HCT116 (cell line): ENCODE results near the gene ARF1.

Experiments
- CBX3 ChIP-seq: IDR thresholded peaks from 2 replicates; pipeline ENCODE4 v1.6.1; 2012; ENCODE audit warnings: low read depth
- CEBPB ChIP-seq: IDR thresholded peaks from 2 replicates; pipeline ENCODE4 v1.6.1; 2012; ENCODE audit warnings: low read depth
- FOSL1 ChIP-seq: IDR thresholded peaks from 2 replicates; pipeline ENCODE4 v1.6.1; 2012; ENCODE audit warnings: low read depth
- JUND ChIP-seq: IDR thresholded peaks from 2 replicates; pipeline ENCODE4 v1.6.1; 2012
- POLR2A ChIP-seq: IDR thresholded peaks from 2 replicates; pipeline ENCODE4 v1.7.0; 2011; ENCODE audit warnings: borderline replicate concordance; ENCODE audit not compliant: insufficient read depth, insufficient read length; ENCODE audit errors: extremely low read depth
- POLR2AphosphoS5 ChIP-seq: IDR thresholded peaks from 2 replicates; pipeline ENCODE4 v1.6.1; 2011; ENCODE audit warnings: mild to moderate bottlenecking, low read depth, low read length, moderate library complexity
- SP1 ChIP-seq: IDR thresholded peaks from 2 replicates; pipeline ENCODE4 v1.6.1; 2012; ENCODE audit warnings: low read depth
- YY1 ChIP-seq: IDR thresholded peaks from 2 replicates; pipeline ENCODE4 v1.6.1; 2011; ENCODE audit warnings: low read length, low read depth, moderate library complexity, mild to moderate bottlenecking; ENCODE audit not compliant: insufficient replicate concordance; ENCODE audit errors: extremely low read depth
- ZNF274 ChIP-seq: fragments of 200-500 bp; sonication (Bioruptor generic); IDR thresholded peaks from 2 replicates; pipeline ENCODE4 v1.6.1; 2014; ENCODE audit warnings: mild to moderate bottlenecking, low read depth, low read length, inconsistent platforms
- TF ChIP-seq, protein P1 (sequence below), 3 experiments: fragments of 200-600 bp in 1 of 3; sonication (generic) in 1 of 3; IDR thresholded peaks in 2 of 3; conservative IDR thresholded peaks in 1 of 3; 2 replicates each; pipeline ENCODE4 v1.5.1; 2012 to 2017; ENCODE audit warnings: low read depth in 2 of 3, low read length in 2 of 3, antibody characterized with exemption in 1 of 3, borderline replicate concordance in 1 of 3, control low read depth in 1 of 3, mild to moderate bottlenecking in 1 of 3, mixed read lengths in 1 of 3, mixed run types in 1 of 3, moderate library complexity in 1 of 3; ENCODE audit not compliant: insufficient read depth in 1 of 3
- TF ChIP-seq, protein P2 (sequence below): IDR thresholded peaks from 2 replicates; pipeline ENCODE4 v1.6.1; 2012
- TF ChIP-seq, protein P3 (sequence below): IDR thresholded peaks from 2 replicates; pipeline ENCODE4 v1.6.1; 2012; ENCODE audit warnings: low read depth

DNA sequence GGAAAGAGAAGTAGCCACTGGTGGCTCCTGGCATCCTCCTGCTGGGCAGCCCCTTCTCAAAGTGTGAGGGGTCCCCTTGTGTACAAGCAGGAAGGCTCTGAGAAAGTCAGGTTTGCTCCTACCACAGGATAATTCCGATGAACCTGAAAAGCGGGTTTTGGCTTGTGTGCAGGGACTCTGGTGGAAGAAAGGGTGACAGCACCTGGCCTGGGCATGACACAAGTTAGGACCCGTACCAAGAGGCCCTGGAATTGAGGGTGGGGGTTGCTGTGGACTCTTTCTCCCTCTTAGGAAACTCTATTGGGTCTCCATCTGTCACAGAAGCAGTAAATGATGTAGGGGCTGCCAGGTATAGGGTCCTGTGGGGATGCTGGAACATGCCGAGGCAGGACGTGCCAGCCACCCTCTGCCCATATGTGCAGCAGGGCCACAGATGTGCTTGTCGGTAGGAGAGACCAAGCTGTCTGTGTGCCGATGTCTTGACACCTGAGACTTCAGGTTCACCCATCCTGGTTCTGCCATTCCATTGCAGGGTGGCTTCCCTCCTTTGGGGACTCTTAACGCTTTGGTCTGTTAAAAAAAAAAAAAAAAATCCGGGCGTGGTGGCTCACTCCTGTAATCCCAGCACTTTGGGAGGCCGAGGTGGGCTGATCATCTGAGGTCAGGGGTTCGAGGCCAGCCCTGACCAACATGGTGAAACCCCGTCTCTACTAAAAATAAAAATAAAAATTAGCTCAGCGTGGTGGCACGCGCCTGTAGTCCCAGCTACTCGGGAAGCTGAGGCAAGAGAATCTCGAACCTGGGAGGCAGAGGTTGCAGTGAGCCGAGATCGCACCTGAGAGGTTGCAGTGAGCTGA, 10.8 kb downstream of the ARF1 start:
- TF ChIP-seq, protein P1, sequence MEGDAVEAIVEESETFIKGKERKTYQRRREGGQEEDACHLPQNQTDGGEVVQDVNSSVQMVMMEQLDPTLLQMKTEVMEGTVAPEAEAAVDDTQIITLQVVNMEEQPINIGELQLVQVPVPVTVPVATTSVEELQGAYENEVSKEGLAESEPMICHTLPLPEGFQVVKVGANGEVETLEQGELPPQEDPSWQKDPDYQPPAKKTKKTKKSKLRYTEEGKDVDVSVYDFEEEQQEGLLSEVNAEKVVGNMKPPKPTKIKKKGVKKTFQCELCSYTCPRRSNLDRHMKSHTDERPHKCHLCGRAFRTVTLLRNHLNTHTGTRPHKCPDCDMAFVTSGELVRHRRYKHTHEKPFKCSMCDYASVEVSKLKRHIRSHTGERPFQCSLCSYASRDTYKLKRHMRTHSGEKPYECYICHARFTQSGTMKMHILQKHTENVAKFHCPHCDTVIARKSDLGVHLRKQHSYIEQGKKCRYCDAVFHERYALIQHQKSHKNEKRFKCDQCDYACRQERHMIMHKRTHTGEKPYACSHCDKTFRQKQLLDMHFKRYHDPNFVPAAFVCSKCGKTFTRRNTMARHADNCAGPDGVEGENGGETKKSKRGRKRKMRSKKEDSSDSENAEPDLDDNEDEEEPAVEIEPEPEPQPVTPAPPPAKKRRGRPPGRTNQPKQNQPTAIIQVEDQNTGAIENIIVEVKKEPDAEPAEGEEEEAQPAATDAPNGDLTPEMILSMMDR (IDR thresholded peaks at IDR 0.05 in 2 of 3, conservative IDR thresholded peaks at IDR 0.05 in 1 of 3; ENCODE audit: borderline replicate concordance in 1 of 3, insufficient read depth in 1 of 3, low read depth in 2 of 3, low read length in 2 of 3) = no peak
- TF ChIP-seq YY1 = no peak
- no peak for TF ChIP-seq POLR2AphosphoS5
- TF ChIP-seq SP1 = no peak
- TF ChIP-seq FOSL1 = no peak
- TF ChIP-seq ZNF274 = no peak
- no peak for TF ChIP-seq CEBPB
- TF ChIP-seq CBX3 = no peak
- TF ChIP-seq POLR2A = no peak
- TF ChIP-seq, protein P2, sequence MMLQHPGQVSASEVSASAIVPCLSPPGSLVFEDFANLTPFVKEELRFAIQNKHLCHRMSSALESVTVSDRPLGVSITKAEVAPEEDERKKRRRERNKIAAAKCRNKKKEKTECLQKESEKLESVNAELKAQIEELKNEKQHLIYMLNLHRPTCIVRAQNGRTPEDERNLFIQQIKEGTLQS = no peak
- TF ChIP-seq, protein P3, sequence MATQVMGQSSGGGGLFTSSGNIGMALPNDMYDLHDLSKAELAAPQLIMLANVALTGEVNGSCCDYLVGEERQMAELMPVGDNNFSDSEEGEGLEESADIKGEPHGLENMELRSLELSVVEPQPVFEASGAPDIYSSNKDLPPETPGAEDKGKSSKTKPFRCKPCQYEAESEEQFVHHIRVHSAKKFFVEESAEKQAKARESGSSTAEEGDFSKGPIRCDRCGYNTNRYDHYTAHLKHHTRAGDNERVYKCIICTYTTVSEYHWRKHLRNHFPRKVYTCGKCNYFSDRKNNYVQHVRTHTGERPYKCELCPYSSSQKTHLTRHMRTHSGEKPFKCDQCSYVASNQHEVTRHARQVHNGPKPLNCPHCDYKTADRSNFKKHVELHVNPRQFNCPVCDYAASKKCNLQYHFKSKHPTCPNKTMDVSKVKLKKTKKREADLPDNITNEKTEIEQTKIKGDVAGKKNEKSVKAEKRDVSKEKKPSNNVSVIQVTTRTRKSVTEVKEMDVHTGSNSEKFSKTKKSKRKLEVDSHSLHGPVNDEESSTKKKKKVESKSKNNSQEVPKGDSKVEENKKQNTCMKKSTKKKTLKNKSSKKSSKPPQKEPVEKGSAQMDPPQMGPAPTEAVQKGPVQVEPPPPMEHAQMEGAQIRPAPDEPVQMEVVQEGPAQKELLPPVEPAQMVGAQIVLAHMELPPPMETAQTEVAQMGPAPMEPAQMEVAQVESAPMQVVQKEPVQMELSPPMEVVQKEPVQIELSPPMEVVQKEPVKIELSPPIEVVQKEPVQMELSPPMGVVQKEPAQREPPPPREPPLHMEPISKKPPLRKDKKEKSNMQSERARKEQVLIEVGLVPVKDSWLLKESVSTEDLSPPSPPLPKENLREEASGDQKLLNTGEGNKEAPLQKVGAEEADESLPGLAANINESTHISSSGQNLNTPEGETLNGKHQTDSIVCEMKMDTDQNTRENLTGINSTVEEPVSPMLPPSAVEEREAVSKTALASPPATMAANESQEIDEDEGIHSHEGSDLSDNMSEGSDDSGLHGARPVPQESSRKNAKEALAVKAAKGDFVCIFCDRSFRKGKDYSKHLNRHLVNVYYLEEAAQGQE = no peak
- TF ChIP-seq JUND = no peak
